PC-9 (cell line): Measurements from ENCODE around the gene HIRA. TPM values are rescaled to one million over a fixed set of nuclear protein-coding genes. Genes with fewer than 3 reads are reported as not detected.

Experiments used
- BruUV-seq: library from RNA; stranded (reverse); fragments of 400-500 nt; replicated peaks from 2 replicates; lab custom pipeline; 2021; lab: Mats Ljungman, UMichigan
- CTCF ChIA-PET: fragments of 300-600 bp; sonication (Branson Sonifier 250); formaldehyde crosslinking; loops from one replicate; lab custom pipeline; 2022; ENCODE audit warnings: antibody characterized with exemption; lab: Charles Lee
- POLR2A ChIA-PET: fragments of 300-600 bp; sonication (Branson Sonifier 250); formaldehyde crosslinking; loops from one replicate; lab custom pipeline; 2022; ENCODE audit warnings: antibody characterized with exemption; ENCODE audit not compliant: unreplicated experiment; lab: Charles Lee
- DNase-seq, 2 experiments: peaks; one replicate each; pipeline versions ENCODE4 v3.0.0 to v3.0.0-alpha.2; 2015 to 2022; ENCODE audit warnings: mixed read lengths in 1 of 2
- H2AFZ ChIP-seq: fragments of 200-600 bp; sonication (generic); 2 replicates; pipeline ENCODE4 v1.8.1; 2017; ENCODE audit warnings: antibody characterized with exemption
- H3F3A ChIP-seq: fragments of 200-600 bp; sonication (generic); 2 replicates; pipeline ENCODE4 v1.8.1; 2017; ENCODE audit warnings: antibody characterized with exemption, mild to moderate bottlenecking, low read depth; ENCODE audit not compliant: insufficient read depth
- H3K27ac ChIP-seq: fragments of 200-600 bp; sonication (generic); 2 replicates; pipeline ENCODE4 v1.6.1; 2016; ENCODE audit warnings: mixed run types
- H3K27me3 ChIP-seq: fragments of 200-600 bp; sonication (generic); 2 replicates; pipeline ENCODE4 v1.6.1; 2016; ENCODE audit warnings: low read depth, mixed run types; ENCODE audit not compliant: insufficient read depth
- H3K36me3 ChIP-seq: fragments of 200-600 bp; sonication (generic); 2 replicates; pipeline ENCODE4 v1.6.1; 2016; ENCODE audit warnings: low read depth, mixed run types
- H3K4me1 ChIP-seq: fragments of 200-600 bp; sonication (generic); replicated peaks from 2 replicates; pipeline ENCODE4 v1.6.1; 2016; ENCODE audit warnings: mixed run types; ENCODE audit not compliant: insufficient read depth
- H3K4me2 ChIP-seq: fragments of 200-600 bp; sonication (generic); 2 replicates; pipeline ENCODE4 v1.6.1; 2017; ENCODE audit warnings: mixed run types
- H3K4me3 ChIP-seq: fragments of 200-600 bp; sonication (generic); 2 replicates; pipeline ENCODE4 v1.6.1; 2016; ENCODE audit warnings: mixed run types
- H3K79me2 ChIP-seq: fragments of 200-600 bp; sonication (generic); 2 replicates; pipeline ENCODE4 v1.6.1; 2017; ENCODE audit warnings: low read depth, mixed run types
- H3K9me2 ChIP-seq: fragments of 200-600 bp; sonication (generic); 2 replicates; pipeline ENCODE4 v1.8.1; 2017; ENCODE audit warnings: mild to moderate bottlenecking; ENCODE audit not compliant: insufficient read depth
- H3K9me3 ChIP-seq: fragments of 200-600 bp; sonication (generic); 2 replicates; pipeline ENCODE4 v1.8.1; 2016; ENCODE audit warnings: low read depth; ENCODE audit not compliant: insufficient read depth
- H4K20me1 ChIP-seq: fragments of 200-600 bp; sonication (generic); 2 replicates; pipeline ENCODE4 v1.8.1; 2017; ENCODE audit not compliant: insufficient read depth
- EZH2 ChIP-seq: fragments of 200-600 bp; sonication (generic); IDR thresholded peaks from 2 replicates; pipeline ENCODE4 v1.8.0; 2017; ENCODE audit warnings: antibody characterized with exemption, low read depth
- intact Hi-C: fragments of 100-400 bp; cut with micrococcal nuclease; formaldehyde crosslinking; loops from one replicate; pipeline ENCODE4 v1.10.0; 2022; ENCODE audit not compliant: unreplicated experiment
- total RNA-seq: library from RNA; stranded (reverse); gene quantifications from 2 replicates; pipeline ENCODE4 v1.2.3, GENCODE V29; 2021
- TF ChIP-seq, protein P1 (sequence below): fragments of 200-600 bp; sonication (generic); conservative IDR thresholded peaks from 2 replicates; pipeline ENCODE4 v1.6.1; 2017; ENCODE audit warnings: mixed run types, antibody characterized with exemption, mild to moderate bottlenecking, moderate library complexity

HIRA gene
- total RNA-seq, 1 experiment from 2014 or later = 19.2 TPM

DNA sequence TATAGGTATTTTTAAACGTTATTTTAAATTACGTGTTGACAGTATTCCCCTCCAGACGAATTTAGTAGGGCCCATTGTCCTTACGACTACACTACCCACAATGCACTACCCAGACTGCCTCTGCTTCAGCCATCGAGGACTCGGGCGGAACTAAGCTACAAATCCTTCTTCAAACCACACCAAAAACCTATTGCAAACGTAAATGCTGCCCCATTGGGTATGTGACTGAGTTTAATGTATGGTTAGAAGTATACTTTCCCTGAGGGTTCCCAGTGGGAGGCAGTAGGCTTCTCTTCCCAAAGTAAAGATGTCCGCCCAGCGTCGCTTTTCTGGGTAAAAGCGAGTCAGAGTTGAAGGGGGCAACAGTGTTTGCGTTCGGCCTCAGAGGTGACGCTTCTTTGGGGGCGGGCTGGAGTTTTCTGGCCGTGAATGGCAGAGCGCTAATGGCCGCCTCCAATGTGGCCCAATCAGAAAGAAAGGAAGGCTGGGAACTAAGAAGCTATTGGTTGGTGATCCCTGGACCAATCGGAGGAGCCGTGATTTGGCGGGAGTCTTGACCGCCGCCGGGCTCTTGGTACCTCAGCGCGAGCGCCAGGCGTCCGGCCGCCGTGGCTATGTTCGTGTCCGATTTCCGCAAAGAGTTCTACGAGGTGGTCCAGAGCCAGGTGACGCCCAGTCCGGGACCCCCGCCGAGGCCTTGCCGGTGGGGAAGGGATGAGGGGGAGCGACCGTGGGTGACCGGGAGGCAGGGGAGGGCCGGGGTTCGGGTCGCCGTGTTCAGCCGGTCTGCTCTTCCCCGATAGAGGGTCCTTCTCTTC is 48.0 kb upstream of the HIRA start, which contains the start of gene CDC45:
Gene CDC45 (plus strand): TSS at position 566 of the 818 bp plus-strand sequence. CDS start 49 bp downstream, at position 615.
- Histone ChIP-seq H4K20me1 (peaks cover 22% of the 10 kb centered on the region), H3K27me3 (no peaks in the 10 kb centered on the region), H2AFZ (peak within 1 kb of the TSS; percentile 92), H3K4me1 (peaks cover 15% of the 10 kb centered on the region), H3K79me2 (peaks cover 48% of the 10 kb centered on the region), H3K4me2 (peak within 1 kb of the TSS; percentile 96), H3F3A (no peaks in the 10 kb centered on the region), H3K9me2 (no peaks in the 10 kb centered on the region), H3K27ac (peak within 1 kb of the TSS; percentile 92), H3K36me3 (no peaks in the 10 kb centered on the region), H3K4me3 (peak within 1 kb of the TSS; percentile 75), H3K9me3 (no peaks in the 10 kb centered on the region)
- POLR2A ChIA-PET = interaction anchor here (0.5 to 0.7 kb wide), 6 partner anchors 27 to 1409 kb away, joined by 3 to 5 read pairs (median 3); no protein-coding TSS in a partner anchor
- no peak for TF ChIP-seq EZH2
- TF ChIP-seq, protein P1, sequence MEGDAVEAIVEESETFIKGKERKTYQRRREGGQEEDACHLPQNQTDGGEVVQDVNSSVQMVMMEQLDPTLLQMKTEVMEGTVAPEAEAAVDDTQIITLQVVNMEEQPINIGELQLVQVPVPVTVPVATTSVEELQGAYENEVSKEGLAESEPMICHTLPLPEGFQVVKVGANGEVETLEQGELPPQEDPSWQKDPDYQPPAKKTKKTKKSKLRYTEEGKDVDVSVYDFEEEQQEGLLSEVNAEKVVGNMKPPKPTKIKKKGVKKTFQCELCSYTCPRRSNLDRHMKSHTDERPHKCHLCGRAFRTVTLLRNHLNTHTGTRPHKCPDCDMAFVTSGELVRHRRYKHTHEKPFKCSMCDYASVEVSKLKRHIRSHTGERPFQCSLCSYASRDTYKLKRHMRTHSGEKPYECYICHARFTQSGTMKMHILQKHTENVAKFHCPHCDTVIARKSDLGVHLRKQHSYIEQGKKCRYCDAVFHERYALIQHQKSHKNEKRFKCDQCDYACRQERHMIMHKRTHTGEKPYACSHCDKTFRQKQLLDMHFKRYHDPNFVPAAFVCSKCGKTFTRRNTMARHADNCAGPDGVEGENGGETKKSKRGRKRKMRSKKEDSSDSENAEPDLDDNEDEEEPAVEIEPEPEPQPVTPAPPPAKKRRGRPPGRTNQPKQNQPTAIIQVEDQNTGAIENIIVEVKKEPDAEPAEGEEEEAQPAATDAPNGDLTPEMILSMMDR = no peak
- intact Hi-C loops = loop anchor here (2.0 to 10.0 kb wide), 3 partner anchors 153 to 301 kb away; partner anchors contain the start of genes CLTCL1 and SLC25A1
- CTCF ChIA-PET = interaction anchor here (0.6 to 0.7 kb wide), 2 partner anchors 137 to 570 kb away, joined by 3 to 4 read pairs; no protein-coding TSS in a partner anchor
- BruUV-seq = no TSS peak
- DNase-seq = peak; percentile 89 to 91

DNA sequence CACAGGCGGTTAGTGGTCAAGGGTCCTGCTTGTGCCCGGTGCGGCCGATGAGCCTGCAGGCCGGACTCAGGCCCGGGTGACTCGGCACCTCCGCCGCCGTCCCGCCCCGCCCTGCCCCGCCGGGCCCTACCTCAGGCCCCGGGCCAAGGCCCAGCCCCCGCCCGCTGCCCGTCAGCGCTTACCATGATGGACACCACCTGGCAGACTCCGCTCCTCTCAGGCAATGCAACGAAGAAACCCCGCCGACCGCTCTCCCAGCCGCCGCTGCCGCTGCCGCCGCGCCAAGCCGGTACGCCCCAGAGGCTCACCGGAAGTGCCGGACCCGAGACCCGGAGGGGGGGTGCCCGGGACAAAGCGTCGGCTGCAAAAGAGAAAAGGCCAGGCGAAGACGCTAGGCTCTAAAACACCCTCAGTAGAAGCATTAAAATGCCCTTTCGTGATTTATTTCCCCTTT is 47.4 kb upstream of the HIRA start, which contains the start of gene UFD1:
Gene UFD1 (minus strand): TSS at position 293 of the 454 bp plus-strand sequence. CDS start 108 bp downstream, at position 185.
- Histone ChIP-seq H3K4me3 (peak within 1 kb of the TSS; percentile 75), H3F3A (no peaks in the 10 kb centered on the region), H3K9me2 (no peaks in the 10 kb centered on the region), H3K27me3 (no peaks in the 10 kb centered on the region), H2AFZ (peak within 1 kb of the TSS; percentile 92), H3K4me2 (peak within 1 kb of the TSS; percentile 96), H4K20me1 (peaks cover 22% of the 10 kb centered on the region), H3K36me3 (no peaks in the 10 kb centered on the region), H3K27ac (peak within 1 kb of the TSS; percentile 92), H3K79me2 (peaks cover 48% of the 10 kb centered on the region), H3K9me3 (no peaks in the 10 kb centered on the region), H3K4me1 (peaks cover 15% of the 10 kb centered on the region)
- DNase-seq = peak; percentile 53 to 69
- POLR2A ChIA-PET = interaction anchor here (0.6 to 0.7 kb wide), 2 partner anchors 32 to 294 kb away, joined by 3 to 5 read pairs; no protein-coding TSS in a partner anchor
- no peak for TF ChIP-seq EZH2
- TF ChIP-seq, protein P1 = no peak
- no TSS peak for BruUV-seq
- intact Hi-C loops = loop anchor here (2.0 to 10.0 kb wide), 3 partner anchors 153 to 300 kb away; partner anchors contain the start of genes CLTCL1 and SLC25A1
- CTCF ChIA-PET = interaction anchor here (0.5 to 1.5 kb wide), 2 partner anchors 334 to 1585 kb away, joined by 3 to 4 read pairs; partner anchors contain the start of gene ESS2
